H54 (cell line): ENCODE results near the gene VPS37B.

Source experiments
- DNase-seq: peaks from one replicate; pipeline ENCODE4 v3.0.0; 2011; ENCODE audit warnings: low spot score, mixed read lengths; ENCODE audit not compliant: insufficient read length
- FAIRE-seq: peaks from 3 replicates; lab custom pipeline; 2011; peaks lifted over from hg19 to GRCh38; lab: Jason Lieb, UNC
- POLR2A ChIP-seq: IDR thresholded peaks from 2 replicates; pipeline ENCODE4 v1.6.1; 2011; ENCODE audit warnings: low read depth, mild to moderate bottlenecking, low read length

The VPS37B gene

GRCh38 chr12:122852336-122853275 is 43.3 kb downstream of the VPS37B start:
- no peak for TF ChIP-seq POLR2A
- no peak for FAIRE-seq
- DNase-seq: no peak

GRCh38 chr12:122851820-122852219 is 44.1 kb downstream of the VPS37B start:
- no peak for TF ChIP-seq POLR2A
- FAIRE-seq (peak; percentile 93), DNase-seq (peak; percentile 99)

GRCh38 chr12:122850695-122851350 is 45.1 kb downstream of the VPS37B start:
- FAIRE-seq (no peak), DNase-seq (no peak)
- TF ChIP-seq POLR2A: no peak

- TF ChIP-seq POLR2A: no peak
These were observed 45.9 kb downstream of the VPS37B start for GRCh38 chr12:122850048-122850445.

GRCh38 chr12:122849352-122850047 is 46.4 kb downstream of the VPS37B start:
- no peak for TF ChIP-seq POLR2A
- FAIRE-seq: no peak
- DNase-seq: no peak

More at GRCh38 chr12:122850048-122850445, 45.9 kb downstream of the VPS37B start:
- DNase-seq: no peak
- no peak for FAIRE-seq

GRCh38 chr12:122848471-122849351 is 47.2 kb downstream of the VPS37B start:
- FAIRE-seq: no peak
- no peak for TF ChIP-seq POLR2A
- DNase-seq: no peak

- no peak for DNase-seq
- no peak for FAIRE-seq
- TF ChIP-seq POLR2A: no peak
These were observed 48.0 kb downstream of the VPS37B start for GRCh38 chr12:122847921-122848421.

GRCh38 chr12:122847516-122847836 is 48.4 kb downstream of the VPS37B start:
- DNase-seq (no peak), FAIRE-seq (no peak)
- no peak for TF ChIP-seq POLR2A

GRCh38 chr12:122846622-122847515 is 49.1 kb downstream of the VPS37B start:
- TF ChIP-seq POLR2A: no peak
- FAIRE-seq (no peak), DNase-seq (no peak)

- TF ChIP-seq POLR2A: no peak
- no peak for FAIRE-seq
- DNase-seq: no peak
These were observed 49.9 kb downstream of the VPS37B start for GRCh38 chr12:122845865-122846621.

GRCh38 chr12:122845041-122845864 is 50.7 kb downstream of the VPS37B start:
- no peak for TF ChIP-seq POLR2A
- no peak for FAIRE-seq
- DNase-seq: no peak
